Measurements from ENCODE around the gene VPS35L.

The VPS35L gene

GRCh38 chr16:19555186-19555937 lies at the start of gene VPS35L:
Gene VPS35L, plus strand, starts transcription at chr16:19555703. Its CDS starts 27 bp downstream, at chr16:19555730.
- peak; percentile 88 for DNase-seq (ENCODE audit: low spot score)
- peak; percentile 69 for TF ChIP-seq CTCF (IDR thresholded peaks at IDR 0.05; ENCODE audit: extremely low read depth, missing control alignments)

GRCh38 chr16:19506965-19507364 lies 48.5 kb upstream of the VPS35L start:
- DNase-seq (ENCODE audit: low spot score) = no peak

GRCh38 chr16:19507867-19508266 lies 47.6 kb upstream of the VPS35L start:
- TF ChIP-seq CTCF (IDR thresholded peaks at IDR 0.05; ENCODE audit: extremely low read depth, missing control alignments) = no peak

More at GRCh38 chr16:19506965-19507364, 48.5 kb upstream of the VPS35L start:
- no peak for TF ChIP-seq CTCF (IDR thresholded peaks at IDR 0.05; ENCODE audit: extremely low read depth, missing control alignments)

GRCh38 chr16:19512297-19512696 lies 43.2 kb upstream of the VPS35L start:
- DNase-seq (ENCODE audit: low spot score) = no peak
- no peak for TF ChIP-seq CTCF (IDR thresholded peaks at IDR 0.05; ENCODE audit: extremely low read depth, missing control alignments)

More at GRCh38 chr16:19507867-19508266, 47.6 kb upstream of the VPS35L start:
- DNase-seq (ENCODE audit: low spot score) = no peak

GRCh38 chr16:19513377-19514053 lies 42.0 kb upstream of the VPS35L start:
- DNase-seq (ENCODE audit: low spot score) = no peak
- no peak for TF ChIP-seq CTCF (IDR thresholded peaks at IDR 0.05; ENCODE audit: extremely low read depth, missing control alignments)

- DNase-seq (ENCODE audit: low spot score) = no peak
These were observed 39.7 kb upstream of the VPS35L start for GRCh38 chr16:19515757-19516156.

More at GRCh38 chr16:19515757-19516156, 39.7 kb upstream of the VPS35L start:
- no peak for TF ChIP-seq CTCF (IDR thresholded peaks at IDR 0.05; ENCODE audit: extremely low read depth, missing control alignments)

Data from GM20000 (cell line).